ENCODE data around the gene GABRA4. TPM values are rescaled to one million over a fixed set of nuclear protein-coding genes. Genes with fewer than 3 reads are reported as not detected.

GABRA4 gene
- total and polyA plus RNA-seq, 2 experiments from 2014 or later, result 1.5 to 1.9 TPM

GRCh38 chr4:46945062-46945461 is 48.3 kb downstream of the GABRA4 start:
- Histone ChIP-seq H3K79me2 (replicated peaks; ENCODE audit: insufficient read depth) (no peaks in the 10 kb centered on the region), H3K9me2 (ENCODE audit: insufficient read depth) (no peaks in the 10 kb centered on the region), H4K20me1 (replicated peaks; ENCODE audit: insufficient read depth) (no peaks in the 10 kb centered on the region), H3K4me2 (no peak overlapping the region), H3K27ac (ENCODE audit: low read depth) (no peak overlapping the region), H2AFZ (no peak overlapping the region), H3K36me3 (ENCODE audit: insufficient read depth) (no peaks in the 10 kb centered on the region), H3F3A (replicated peaks; ENCODE audit: low read depth) (no peaks in the 10 kb centered on the region), H3K4me1 (ENCODE audit: insufficient read depth) (no peaks in the 10 kb centered on the region), H3K27me3 (ENCODE audit: insufficient read depth) (no peaks in the 10 kb centered on the region), H3K4me3 (no peak overlapping the region)
- no peak overlapping the region for H3K27ac Mint-ChIP-seq
- H3K36me3 Mint-ChIP-seq (ENCODE audit: low read depth), result no peaks in the 10 kb centered on the region
- no peaks in the 10 kb centered on the region for H3K4me1 Mint-ChIP-seq
- no peaks in the 10 kb centered on the region for H3K9me3 Mint-ChIP-seq
- no peak for TF ChIP-seq ZNF331 (CRISPR knock-in tag; IDR thresholded peaks at IDR 0.05; ENCODE audit: low read depth)
- TF ChIP-seq STAT1 (IDR thresholded peaks at IDR 0.05; ENCODE audit: unreplicated experiment), result no peak
- TF ChIP-seq, protein P1, sequence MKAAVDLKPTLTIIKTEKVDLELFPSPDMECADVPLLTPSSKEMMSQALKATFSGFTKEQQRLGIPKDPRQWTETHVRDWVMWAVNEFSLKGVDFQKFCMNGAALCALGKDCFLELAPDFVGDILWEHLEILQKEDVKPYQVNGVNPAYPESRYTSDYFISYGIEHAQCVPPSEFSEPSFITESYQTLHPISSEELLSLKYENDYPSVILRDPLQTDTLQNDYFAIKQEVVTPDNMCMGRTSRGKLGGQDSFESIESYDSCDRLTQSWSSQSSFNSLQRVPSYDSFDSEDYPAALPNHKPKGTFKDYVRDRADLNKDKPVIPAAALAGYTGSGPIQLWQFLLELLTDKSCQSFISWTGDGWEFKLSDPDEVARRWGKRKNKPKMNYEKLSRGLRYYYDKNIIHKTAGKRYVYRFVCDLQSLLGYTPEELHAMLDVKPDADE (IDR thresholded peaks at IDR 0.05), result no peak
- no peak for TF ChIP-seq EZH2 (IDR thresholded peaks at IDR 0.05; ENCODE audit: low read depth, unreplicated experiment)
- no peak for TF ChIP-seq ZNF114 (CRISPR knock-in tag; IDR thresholded peaks at IDR 0.05)
- TF ChIP-seq CREB1 (CRISPR knock-in tag; IDR thresholded peaks at IDR 0.05; ENCODE audit: low read depth), result no peak
- no peak for TF ChIP-seq REST (IDR thresholded peaks at IDR 0.05; ENCODE audit: unreplicated experiment)
- no peak for TF ChIP-seq POLR2AphosphoS5 (IDR thresholded peaks at IDR 0.05; ENCODE audit: low read depth)
- TF ChIP-seq, protein P2, sequence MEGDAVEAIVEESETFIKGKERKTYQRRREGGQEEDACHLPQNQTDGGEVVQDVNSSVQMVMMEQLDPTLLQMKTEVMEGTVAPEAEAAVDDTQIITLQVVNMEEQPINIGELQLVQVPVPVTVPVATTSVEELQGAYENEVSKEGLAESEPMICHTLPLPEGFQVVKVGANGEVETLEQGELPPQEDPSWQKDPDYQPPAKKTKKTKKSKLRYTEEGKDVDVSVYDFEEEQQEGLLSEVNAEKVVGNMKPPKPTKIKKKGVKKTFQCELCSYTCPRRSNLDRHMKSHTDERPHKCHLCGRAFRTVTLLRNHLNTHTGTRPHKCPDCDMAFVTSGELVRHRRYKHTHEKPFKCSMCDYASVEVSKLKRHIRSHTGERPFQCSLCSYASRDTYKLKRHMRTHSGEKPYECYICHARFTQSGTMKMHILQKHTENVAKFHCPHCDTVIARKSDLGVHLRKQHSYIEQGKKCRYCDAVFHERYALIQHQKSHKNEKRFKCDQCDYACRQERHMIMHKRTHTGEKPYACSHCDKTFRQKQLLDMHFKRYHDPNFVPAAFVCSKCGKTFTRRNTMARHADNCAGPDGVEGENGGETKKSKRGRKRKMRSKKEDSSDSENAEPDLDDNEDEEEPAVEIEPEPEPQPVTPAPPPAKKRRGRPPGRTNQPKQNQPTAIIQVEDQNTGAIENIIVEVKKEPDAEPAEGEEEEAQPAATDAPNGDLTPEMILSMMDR (conservative IDR thresholded peaks at IDR 0.05; ENCODE audit: low read depth in 2 of 2), result no peak
- no peak for TF ChIP-seq NANOG (IDR thresholded peaks at IDR 0.05; ENCODE audit: borderline replicate concordance)
- TF ChIP-seq JUNB (IDR thresholded peaks at IDR 0.05; ENCODE audit: unreplicated experiment), result no peak
- DNase-seq (ENCODE audit: low spot score), result no peak
- H3K4me3 Mint-ChIP-seq, result no peak overlapping the region
- H3K27me3 Mint-ChIP-seq (ENCODE audit: insufficient read depth, low read depth, poor library complexity), result no peaks in the 10 kb centered on the region
- no peak for ATAC-seq
